Measurements from ENCODE around the gene RNF20.
"Not testable (repeated sequence)": the region's sequence is repeated elsewhere in the genome, so short reads cannot be mapped to it uniquely, and the experiment has no call there.

DNA sequence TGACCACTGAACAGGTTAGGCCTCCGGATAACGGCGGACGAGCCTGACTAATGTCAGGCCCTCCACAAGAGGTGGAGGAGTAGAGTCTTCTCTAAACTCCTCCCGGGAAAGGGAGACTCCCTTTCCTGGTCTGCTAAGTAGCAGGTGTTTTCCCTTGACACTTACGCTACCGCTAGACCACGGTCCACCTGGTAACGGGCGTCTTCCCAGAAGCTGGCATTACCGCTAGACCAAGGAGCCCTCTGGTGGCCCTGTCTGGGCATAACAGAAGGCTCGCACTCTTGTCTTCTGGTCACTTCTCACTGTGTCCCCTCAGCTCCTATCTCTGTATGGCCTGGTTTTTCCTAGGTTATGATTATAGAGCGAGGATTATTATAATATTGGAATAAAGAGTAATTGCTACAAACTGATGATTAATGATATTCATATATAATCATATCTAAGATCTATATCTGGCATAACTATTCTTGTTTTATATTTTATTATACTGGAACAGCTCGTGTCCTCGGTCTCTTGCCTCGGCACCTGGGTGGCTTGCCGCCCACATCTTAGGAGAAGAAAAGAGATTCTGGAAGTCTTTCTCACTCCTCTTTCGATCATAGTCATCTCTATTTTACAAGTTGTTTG is 15.9 kb downstream of the RNF20 start:
- not testable (repeated sequence) for TF ChIP-seq EZH2 (IDR thresholded peaks at IDR 0.05); POLR2AphosphoS5 (IDR thresholded peaks at IDR 0.05; ENCODE audit: borderline replicate concordance, low read depth, low read length)

All from SK-N-MC (cell line).